ENCODE data around the gene AMOT.

The AMOT gene

DNA sequence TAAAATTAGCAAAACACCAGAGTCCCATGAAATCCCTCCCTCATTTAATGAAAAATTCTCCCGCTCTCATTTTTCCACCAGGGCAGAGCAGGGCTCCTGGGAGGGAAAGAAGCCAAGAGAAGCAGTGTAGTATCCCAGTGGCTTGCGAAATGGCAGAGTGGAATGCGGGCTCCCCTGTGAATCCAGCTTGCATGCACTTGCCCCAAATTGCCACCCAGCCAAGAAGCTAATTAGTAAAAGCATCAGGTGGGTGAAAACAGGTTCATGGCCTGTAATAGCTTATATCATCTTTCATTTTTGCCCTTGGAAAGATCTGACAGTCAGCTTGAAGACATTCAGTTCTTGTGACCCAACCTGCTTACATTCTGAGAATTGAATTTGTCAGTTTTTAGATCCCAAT is 10.1 kb downstream of the AMOT start:
- no peaks in the 10 kb centered on the region for H3K27me3 ChIP-seq
- H3K9me3 ChIP-seq: no peaks in the 10 kb centered on the region
- TF ChIP-seq, protein P1, sequence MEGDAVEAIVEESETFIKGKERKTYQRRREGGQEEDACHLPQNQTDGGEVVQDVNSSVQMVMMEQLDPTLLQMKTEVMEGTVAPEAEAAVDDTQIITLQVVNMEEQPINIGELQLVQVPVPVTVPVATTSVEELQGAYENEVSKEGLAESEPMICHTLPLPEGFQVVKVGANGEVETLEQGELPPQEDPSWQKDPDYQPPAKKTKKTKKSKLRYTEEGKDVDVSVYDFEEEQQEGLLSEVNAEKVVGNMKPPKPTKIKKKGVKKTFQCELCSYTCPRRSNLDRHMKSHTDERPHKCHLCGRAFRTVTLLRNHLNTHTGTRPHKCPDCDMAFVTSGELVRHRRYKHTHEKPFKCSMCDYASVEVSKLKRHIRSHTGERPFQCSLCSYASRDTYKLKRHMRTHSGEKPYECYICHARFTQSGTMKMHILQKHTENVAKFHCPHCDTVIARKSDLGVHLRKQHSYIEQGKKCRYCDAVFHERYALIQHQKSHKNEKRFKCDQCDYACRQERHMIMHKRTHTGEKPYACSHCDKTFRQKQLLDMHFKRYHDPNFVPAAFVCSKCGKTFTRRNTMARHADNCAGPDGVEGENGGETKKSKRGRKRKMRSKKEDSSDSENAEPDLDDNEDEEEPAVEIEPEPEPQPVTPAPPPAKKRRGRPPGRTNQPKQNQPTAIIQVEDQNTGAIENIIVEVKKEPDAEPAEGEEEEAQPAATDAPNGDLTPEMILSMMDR (IDR thresholded peaks at IDR 0.05): no peak
- H3K27ac ChIP-seq: no peak overlapping the region
- H3K36me3 ChIP-seq: no peaks in the 10 kb centered on the region
- no peak overlapping the region for H3K4me3 ChIP-seq (ENCODE audit: low read depth in 1 of 2, low read length in 1 of 2)
- H3K4me1 ChIP-seq (ENCODE audit: control insufficient read depth in 1 of 2, insufficient read depth in 1 of 2, low read depth in 1 of 2, low read length in 1 of 2): no peaks in the 10 kb centered on the region

DNA sequence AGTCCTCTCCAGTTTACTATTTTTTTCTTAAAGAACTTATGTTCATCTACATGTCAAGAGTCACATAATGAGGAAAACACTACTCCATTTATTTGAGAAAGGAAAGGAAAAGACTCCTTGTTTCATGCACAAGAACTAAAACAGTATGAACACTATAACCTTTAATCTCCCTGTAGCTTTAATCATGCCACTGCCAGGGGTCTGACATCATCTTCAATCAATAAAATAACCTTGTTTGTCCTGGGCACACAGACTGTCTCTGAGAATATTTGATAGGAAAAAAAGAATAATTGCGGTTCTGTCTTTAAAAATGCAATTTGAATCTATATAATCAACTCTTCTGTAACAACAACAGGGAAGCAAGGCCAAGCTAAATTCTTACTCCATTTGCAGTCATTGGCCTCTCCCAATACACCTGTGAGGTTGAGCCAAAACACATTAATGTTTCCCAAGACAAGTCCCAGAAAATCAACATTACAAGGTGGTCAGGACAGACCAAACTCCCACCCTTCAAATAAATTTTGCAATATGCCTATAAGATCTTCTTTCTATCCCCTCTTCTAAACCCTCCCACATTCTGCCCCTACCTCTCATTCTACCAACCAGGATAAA is 13.2 kb downstream of the AMOT start:
- H3K4me1 ChIP-seq (ENCODE audit: control insufficient read depth in 1 of 2, insufficient read depth in 1 of 2, low read depth in 1 of 2, low read length in 1 of 2): no peaks in the 10 kb centered on the region
- TF ChIP-seq, protein P1 (IDR thresholded peaks at IDR 0.05): no peak
- no peak overlapping the region for H3K4me3 ChIP-seq (ENCODE audit: low read depth in 1 of 2, low read length in 1 of 2)
- H3K9me3 ChIP-seq: no peaks in the 10 kb centered on the region
- no peaks in the 10 kb centered on the region for H3K27me3 ChIP-seq
- H3K36me3 ChIP-seq: no peaks in the 10 kb centered on the region
- H3K27ac ChIP-seq: no peak overlapping the region

GRCh38 chrX:112826023-112826422 is 14.6 kb downstream of the AMOT start:
- Histone ChIP-seq H3K27me3 (no peaks in the 10 kb centered on the region), H3K4me1 (ENCODE audit: control insufficient read depth in 1 of 2, insufficient read depth in 1 of 2, low read depth in 1 of 2, low read length in 1 of 2) (no peaks in the 10 kb centered on the region), H3K27ac (no peak overlapping the region), H3K9me3 (no peaks in the 10 kb centered on the region), H3K4me3 (ENCODE audit: low read depth in 1 of 2, low read length in 1 of 2) (no peak overlapping the region), H3K36me3 (no peaks in the 10 kb centered on the region)
- TF ChIP-seq, protein P1 (IDR thresholded peaks at IDR 0.05): no peak

DNA sequence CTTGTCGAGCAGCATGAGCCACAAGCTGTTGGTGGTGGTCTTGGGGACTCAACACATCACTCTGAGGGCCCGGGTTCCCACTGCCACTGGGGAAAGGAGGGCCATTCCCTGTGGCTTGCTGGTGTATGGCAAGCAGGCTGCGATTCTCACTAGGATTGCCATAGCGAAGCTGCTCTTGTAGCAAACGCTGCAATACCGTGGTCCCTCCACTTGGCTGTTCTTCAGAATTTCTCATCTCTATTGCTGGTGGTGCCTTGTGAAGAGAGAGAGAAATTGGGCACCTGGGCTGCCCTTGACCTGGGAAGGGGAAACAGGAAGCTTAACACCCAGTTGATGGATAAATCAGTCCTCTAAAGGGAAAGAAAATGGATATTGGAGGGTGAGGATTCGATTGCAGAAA is 17.7 kb downstream of the AMOT start:
- no peaks in the 10 kb centered on the region for H3K36me3 ChIP-seq
- no peaks in the 10 kb centered on the region for H3K27me3 ChIP-seq
- TF ChIP-seq, protein P1 (IDR thresholded peaks at IDR 0.05): no peak
- H3K4me3 ChIP-seq (ENCODE audit: low read depth in 1 of 2, low read length in 1 of 2): no peak overlapping the region
- no peak overlapping the region for H3K27ac ChIP-seq
- H3K9me3 ChIP-seq: no peaks in the 10 kb centered on the region
- no peaks in the 10 kb centered on the region for H3K4me1 ChIP-seq (ENCODE audit: control insufficient read depth in 1 of 2, insufficient read depth in 1 of 2, low read depth in 1 of 2, low read length in 1 of 2)

DNA sequence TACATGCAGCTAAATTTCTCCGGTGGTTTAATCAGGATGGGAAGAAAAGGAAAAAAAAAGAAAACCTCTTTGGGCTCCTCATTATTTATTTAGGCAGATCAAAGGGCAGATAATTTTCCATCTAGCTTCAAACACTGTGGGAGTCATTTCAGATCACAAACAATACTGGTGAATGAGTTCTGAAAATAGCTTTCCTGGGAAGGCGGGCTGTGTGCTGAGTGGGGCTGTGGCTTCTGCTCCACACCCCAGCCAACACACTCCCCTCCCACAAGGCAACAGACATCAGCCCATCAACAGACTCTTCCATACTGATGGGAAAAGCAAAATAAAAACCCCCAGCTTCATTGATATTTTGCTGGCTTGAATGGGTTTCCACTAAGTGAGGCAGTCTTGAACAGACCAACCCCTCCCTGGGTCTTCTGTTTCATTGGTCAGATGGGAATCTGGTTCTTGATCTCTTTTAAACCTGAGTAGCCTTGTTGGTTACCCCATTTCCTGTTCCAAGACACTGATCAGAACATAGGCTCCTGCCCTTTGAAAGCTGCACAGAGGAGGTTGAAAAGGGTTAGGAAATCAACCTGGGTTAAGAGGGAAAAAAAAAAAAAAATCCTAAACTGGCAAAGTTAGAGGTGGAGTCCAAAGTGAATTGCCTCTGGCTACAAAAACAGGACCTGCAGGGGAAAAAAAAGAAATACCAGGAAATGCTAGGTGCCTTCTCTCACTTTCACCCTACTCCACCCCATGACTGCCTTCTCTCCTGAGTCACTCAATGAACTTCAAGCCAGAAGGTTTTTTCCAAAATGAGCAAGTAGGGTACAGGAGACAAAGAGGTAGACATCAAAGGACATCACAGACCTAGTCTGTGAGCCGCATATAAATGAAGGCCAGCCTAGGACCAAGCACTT is 20.0 kb downstream of the AMOT start:
- Histone ChIP-seq H3K4me1 (ENCODE audit: control insufficient read depth in 1 of 2, insufficient read depth in 1 of 2, low read depth in 1 of 2, low read length in 1 of 2) (no peaks in the 10 kb centered on the region), H3K27ac (no peak overlapping the region), H3K4me3 (ENCODE audit: low read depth in 1 of 2, low read length in 1 of 2) (no peak overlapping the region), H3K27me3 (no peaks in the 10 kb centered on the region), H3K9me3 (no peaks in the 10 kb centered on the region), H3K36me3 (no peaks in the 10 kb centered on the region)
- TF ChIP-seq, protein P1 (IDR thresholded peaks at IDR 0.05): no peak
